Mucosa of stomach (tissue), 1 donor: ENCODE results near the gene BTBD9.

ENCODE experiments used
- H3K27me3 ChIP-seq: one replicate; pipeline ENCODE4 v1.7.0; 2013; ENCODE audit warnings: mild to moderate bottlenecking, low read length; ENCODE audit not compliant: control insufficient read depth, insufficient read depth
- H3K36me3 ChIP-seq: one replicate; pipeline ENCODE4 v1.7.0; 2013; ENCODE audit warnings: low read length; ENCODE audit not compliant: control insufficient read depth, insufficient read depth
- H3K4me1 ChIP-seq: one replicate; pipeline ENCODE4 v1.7.0; 2013; ENCODE audit warnings: mild to moderate bottlenecking, low read length; ENCODE audit not compliant: control insufficient read depth, insufficient read depth
- H3K4me3 ChIP-seq: one replicate; pipeline ENCODE4 v1.7.0; 2013; ENCODE audit warnings: low read length
- H3K9ac ChIP-seq: one replicate; pipeline ENCODE4 v1.7.0; 2013; ENCODE audit warnings: mild to moderate bottlenecking, low read length, moderate library complexity
- H3K9me3 ChIP-seq: one replicate; pipeline ENCODE4 v1.7.0; 2013; ENCODE audit warnings: mild to moderate bottlenecking, low read length, moderate library complexity; ENCODE audit not compliant: control insufficient read depth
- donor health status: Pancreatic carcinoma.

BTBD9 gene

GRCh38 chr6:38184585-38185080, 455.1 kb downstream of the BTBD9 start:
- no peaks in the 10 kb centered on the region for H3K27me3 ChIP-seq
- no peaks in the 10 kb centered on the region for H3K36me3 ChIP-seq
- no peaks in the 10 kb centered on the region for H3K9me3 ChIP-seq
- no peak overlapping the region for H3K4me3 ChIP-seq
- H3K9ac ChIP-seq, result no peak overlapping the region
- no peaks in the 10 kb centered on the region for H3K4me1 ChIP-seq

GRCh38 chr6:38183856-38184584, 455.7 kb downstream of the BTBD9 start:
- Histone ChIP-seq H3K4me3 (no peak overlapping the region), H3K4me1 (no peaks in the 10 kb centered on the region), H3K36me3 (no peaks in the 10 kb centered on the region), H3K9me3 (no peaks in the 10 kb centered on the region), H3K27me3 (no peaks in the 10 kb centered on the region), H3K9ac (no peak overlapping the region)

- no peaks in the 10 kb centered on the region for H3K27me3 ChIP-seq
- H3K9me3 ChIP-seq, result no peaks in the 10 kb centered on the region
- H3K9ac ChIP-seq, result no peak overlapping the region
- no peaks in the 10 kb centered on the region for H3K36me3 ChIP-seq
- H3K4me1 ChIP-seq, result peaks cover 11% of the 10 kb centered on the region
- H3K4me3 ChIP-seq, result no peak overlapping the region
These were observed 457.3 kb downstream of the BTBD9 start for GRCh38 chr6:38182426-38182825.

GRCh38 chr6:38180586-38180985, 459.1 kb downstream of the BTBD9 start:
- Histone ChIP-seq H3K27me3 (no peaks in the 10 kb centered on the region), H3K4me1 (peaks cover 25% of the 10 kb centered on the region), H3K9me3 (no peaks in the 10 kb centered on the region), H3K4me3 (no peak overlapping the region), H3K36me3 (no peaks in the 10 kb centered on the region), H3K9ac (no peak overlapping the region)

GRCh38 chr6:38179794-38180430, 459.8 kb downstream of the BTBD9 start:
- Histone ChIP-seq H3K9me3 (no peaks in the 10 kb centered on the region), H3K27me3 (no peaks in the 10 kb centered on the region), H3K4me1 (peaks cover 25% of the 10 kb centered on the region), H3K4me3 (no peak overlapping the region), H3K36me3 (no peaks in the 10 kb centered on the region), H3K9ac (no peak overlapping the region)

GRCh38 chr6:38179300-38179699, 460.4 kb downstream of the BTBD9 start:
- no peak overlapping the region for H3K4me3 ChIP-seq
- H3K27me3 ChIP-seq, result no peaks in the 10 kb centered on the region
- H3K9ac ChIP-seq, result no peak overlapping the region
- H3K9me3 ChIP-seq, result no peaks in the 10 kb centered on the region
- H3K36me3 ChIP-seq, result no peaks in the 10 kb centered on the region
- H3K4me1 ChIP-seq, result peaks cover 25% of the 10 kb centered on the region

GRCh38 chr6:38178584-38178886, 461.2 kb downstream of the BTBD9 start:
- Histone ChIP-seq H3K9ac (no peak overlapping the region), H3K36me3 (no peaks in the 10 kb centered on the region), H3K4me3 (no peak overlapping the region), H3K4me1 (peaks cover 29% of the 10 kb centered on the region), H3K27me3 (no peaks in the 10 kb centered on the region), H3K9me3 (no peaks in the 10 kb centered on the region)

- no peaks in the 10 kb centered on the region for H3K27me3 ChIP-seq
- no peak overlapping the region for H3K4me3 ChIP-seq
- peaks cover 30% of the 10 kb centered on the region for H3K4me1 ChIP-seq
- H3K9ac ChIP-seq, result no peak overlapping the region
- H3K9me3 ChIP-seq, result no peaks in the 10 kb centered on the region
- no peaks in the 10 kb centered on the region for H3K36me3 ChIP-seq
These were observed 461.7 kb downstream of the BTBD9 start for GRCh38 chr6:38177882-38178583.

- Histone ChIP-seq H3K36me3 (no peaks in the 10 kb centered on the region), H3K9ac (no peak overlapping the region), H3K9me3 (no peaks in the 10 kb centered on the region), H3K27me3 (no peaks in the 10 kb centered on the region), H3K4me3 (no peak overlapping the region), H3K4me1 (peaks cover 30% of the 10 kb centered on the region)
These were observed 462.7 kb downstream of the BTBD9 start for GRCh38 chr6:38176797-38177751.

GRCh38 chr6:38175786-38176185, 463.9 kb downstream of the BTBD9 start:
- no peak overlapping the region for H3K4me3 ChIP-seq
- H3K9ac ChIP-seq, result no peak overlapping the region
- H3K4me1 ChIP-seq, result peaks cover 30% of the 10 kb centered on the region
- H3K27me3 ChIP-seq, result no peaks in the 10 kb centered on the region
- H3K36me3 ChIP-seq, result no peaks in the 10 kb centered on the region
- no peaks in the 10 kb centered on the region for H3K9me3 ChIP-seq

GRCh38 chr6:38174806-38175495, 464.8 kb downstream of the BTBD9 start:
- no peak overlapping the region for H3K4me3 ChIP-seq
- H3K27me3 ChIP-seq, result no peaks in the 10 kb centered on the region
- H3K9me3 ChIP-seq, result no peaks in the 10 kb centered on the region
- H3K9ac ChIP-seq, result no peak overlapping the region
- H3K4me1 ChIP-seq, result peaks cover 34% of the 10 kb centered on the region
- H3K36me3 ChIP-seq, result no peaks in the 10 kb centered on the region
